HL-60 (cell line): ENCODE measurements around the gene LALBA.

Experiments
- DNase-seq, 2 experiments: peaks; one replicate each; pipeline ENCODE4 v3.0.0-alpha.2; 2010 to 2020; ENCODE audit warnings: low read depth in 1 of 2, low spot score in 1 of 2
- H3K27ac ChIP-seq: fragments of 250-450 bp; sonication (Bioruptor Pico); replicated peaks from 2 replicates; pipeline ENCODE4 v1.5.1; 2020; ENCODE audit warnings: mild to moderate bottlenecking, moderate library complexity
- H3K27me3 ChIP-seq: fragments of 250-450 bp; sonication (Bioruptor Pico); 2 replicates; pipeline ENCODE4 v1.5.1; 2021; ENCODE audit warnings: mild to moderate bottlenecking, moderate library complexity; ENCODE audit not compliant: insufficient read depth, poor library complexity, severe bottlenecking
- H3K4me3 ChIP-seq: replicated peaks from 2 replicates; pipeline ENCODE4 v1.5.1; 2011; ENCODE audit warnings: mild to moderate bottlenecking, control low read depth, low read length; ENCODE audit not compliant: insufficient read depth
- CTCF ChIP-seq: IDR thresholded peaks from one replicate; pipeline ENCODE4 v1.5.1; 2011; ENCODE audit warnings: low read length, control low read depth, inconsistent platforms; ENCODE audit not compliant: insufficient read depth
- GABPA ChIP-seq: IDR thresholded peaks from 2 replicates; pipeline ENCODE4 v1.6.1; 2012; ENCODE audit warnings: low read depth
- POLR2AphosphoS5 ChIP-seq: IDR thresholded peaks from 2 replicates; pipeline ENCODE4 v1.6.1; 2012; ENCODE audit warnings: low read depth
- REST ChIP-seq: IDR thresholded peaks from 2 replicates; pipeline ENCODE4 v1.6.1; 2012; ENCODE audit warnings: low read depth; ENCODE audit not compliant: insufficient replicate concordance
- SPI1 ChIP-seq: IDR thresholded peaks from 2 replicates; pipeline ENCODE4 v1.6.1; 2012; ENCODE audit warnings: low read depth, mild to moderate bottlenecking, borderline replicate concordance

The LALBA gene

GRCh38 chr12:48592591-48593086, 22.8 kb upstream of the LALBA start:
- Histone ChIP-seq H3K27ac (no peak overlapping the region), H3K27me3 (peaks cover 6% of the 10 kb centered on the region), H3K4me3 (no peak overlapping the region)
- DNase-seq = peak in 1 of 2 experiments; percentile 2
- no peak for TF ChIP-seq GABPA

GRCh38 chr12:48586361-48586760, 16.5 kb upstream of the LALBA start:
- Histone ChIP-seq H3K4me3 (no peak overlapping the region), H3K27ac (no peak overlapping the region), H3K27me3 (peaks cover 2% of the 10 kb centered on the region)
- DNase-seq = no peak
- no peak for TF ChIP-seq CTCF
- no peak for TF ChIP-seq REST
- TF ChIP-seq SPI1 = no peak
- TF ChIP-seq GABPA = no peak
- no peak for TF ChIP-seq POLR2AphosphoS5

- TF ChIP-seq REST = no peak
- no peak for TF ChIP-seq CTCF
- no peak for TF ChIP-seq POLR2AphosphoS5
- no peak for TF ChIP-seq GABPA
- no peak for TF ChIP-seq SPI1
- H3K27ac ChIP-seq = no peak overlapping the region
- no peaks in the 10 kb centered on the region for H3K27me3 ChIP-seq
- no peak for DNase-seq
- H3K4me3 ChIP-seq = no peak overlapping the region
Observed at GRCh38 chr12:48583728-48584127, 13.9 kb upstream of the LALBA start.

GRCh38 chr12:48580831-48581230, 11.0 kb upstream of the LALBA start:
- no peaks in the 10 kb centered on the region for H3K27me3 ChIP-seq

More at GRCh38 chr12:48580831-48581230, 11.0 kb upstream of the LALBA start:
- DNase-seq = no peak
- H3K27ac ChIP-seq = no peak overlapping the region
- no peak overlapping the region for H3K4me3 ChIP-seq
- TF ChIP-seq CTCF (no peak), POLR2AphosphoS5 (no peak), GABPA (no peak), REST (no peak), SPI1 (no peak)
